Peyer's patch (tissue), 4 donors: ENCODE results near the gene LYZL4. TPM values are rescaled to one million over a fixed set of nuclear protein-coding genes. Genes with fewer than 3 reads are reported as not detected.

Experiments
- DNase-seq, 3 donors: peaks; one replicate each; pipeline ENCODE4 v3.0.0-alpha.2; 2017 to 2019
- H3K27ac ChIP-seq, 4 donors: fragments of 200-600 bp; sonication (generic); one replicate each; pipeline ENCODE4 v1.5.1; 2016 to 2019
- H3K27me3 ChIP-seq, 2 donors: fragments of 200-600 bp; sonication (generic); one replicate each; pipeline ENCODE4 v1.5.1; 2019
- H3K36me3 ChIP-seq, 3 donors: fragments of 200-600 bp; sonication (generic); one replicate each; pipeline ENCODE4 v1.5.1; 2016 to 2019
- H3K4me1 ChIP-seq, 4 donors: fragments of 200-600 bp; sonication (generic); one replicate each; pipeline ENCODE4 v1.5.1; 2016 to 2019
- H3K4me3 ChIP-seq, 4 donors: fragments of 200-600 bp; sonication (generic); 1 replicate in 3 of 4; 2 replicates in 1 of 4; pipeline ENCODE4 v1.5.1; 2016 to 2019; ENCODE audit warnings: mild to moderate bottlenecking in 1 of 4
- H3K9me3 ChIP-seq, 4 donors: fragments of 200-600 bp; sonication (generic); one replicate each; pipeline ENCODE4 v1.5.1; 2016 to 2019; ENCODE audit warnings: mild to moderate bottlenecking in 1 of 4
- CTCF ChIP-seq, 6 experiments: fragments of 450-650 bp in 4 of 6; fragments of 200-600 bp in 2 of 6; sonication (generic) in 1 of 6; IDR thresholded peaks; one replicate each; pipeline ENCODE4 v1.5.1; 2017 to 2019; ENCODE audit warnings: antibody characterized with exemption in 6 of 6, mild to moderate bottlenecking in 3 of 6, moderate library complexity in 1 of 6
- POLR2A ChIP-seq, 2 donors: fragments of 450-650 bp; IDR thresholded peaks; one replicate each; pipeline ENCODE4 v1.5.1; 2017; ENCODE audit warnings: antibody characterized with exemption in 2 of 2, mild to moderate bottlenecking in 2 of 2, moderate library complexity in 2 of 2
- total RNA-seq, 4 donors: library from RNA; depleted of rRNA; stranded (reverse); fragments of >200 nt; gene quantifications; one replicate each; pipeline ENCODE4 v1.1.0, GENCODE V29; 2016

Gene LYZL4
- total RNA-seq, 4 donors from 2014 or later = not detected

- no peak for DNase-seq
- H3K27me3 ChIP-seq = no peaks in the 10 kb centered on the region
Observed at GRCh38 chr3:42353631-42354030, 56.8 kb downstream of the LYZL4 start.

GRCh38 chr3:42351207-42351606 lies 59.2 kb downstream of the LYZL4 start:
- TF ChIP-seq POLR2A (IDR thresholded peaks at IDR 0.05) (no peak), CTCF (IDR thresholded peaks at IDR 0.05) (no peak)
- no peaks in the 10 kb centered on the region for H3K27me3 ChIP-seq
- DNase-seq = no peak
- no peaks in the 10 kb centered on the region for H3K36me3 ChIP-seq
- no peaks in the 10 kb centered on the region for H3K9me3 ChIP-seq
- no peak overlapping the region for H3K4me3 ChIP-seq
- H3K27ac ChIP-seq = no peak overlapping the region
- peaks cover 0 to 5% (median 0%) of the 10 kb centered on the region in 4 donors for H3K4me1 ChIP-seq

More at GRCh38 chr3:42353631-42354030, 56.8 kb downstream of the LYZL4 start:
- Histone ChIP-seq H3K4me1 (peaks cover 0 to 5% (median 0%) of the 10 kb centered on the region in 4 donors), H3K4me3 (no peak overlapping the region), H3K27ac (no peak overlapping the region), H3K9me3 (no peaks in the 10 kb centered on the region), H3K36me3 (no peaks in the 10 kb centered on the region)
- TF ChIP-seq POLR2A (IDR thresholded peaks at IDR 0.05) = no peak
- TF ChIP-seq CTCF (IDR thresholded peaks at IDR 0.05) = no peak

GRCh38 chr3:42349765-42350594 lies 60.4 kb downstream of the LYZL4 start:
- no peaks in the 10 kb centered on the region for H3K36me3 ChIP-seq
- H3K27ac ChIP-seq = no peak overlapping the region
- H3K9me3 ChIP-seq = no peaks in the 10 kb centered on the region
- DNase-seq = no peak
- peaks cover 0 to 5% (median 0%) of the 10 kb centered on the region in 4 donors for H3K4me1 ChIP-seq
- H3K27me3 ChIP-seq = no peaks in the 10 kb centered on the region
- TF ChIP-seq POLR2A (IDR thresholded peaks at IDR 0.05) (no peak), CTCF (IDR thresholded peaks at IDR 0.05) (no peak)
- no peak overlapping the region for H3K4me3 ChIP-seq

GRCh38 chr3:42347928-42348327 lies 62.5 kb downstream of the LYZL4 start:
- Histone ChIP-seq H3K4me3 (no peak overlapping the region), H3K27ac (no peak overlapping the region)

More at GRCh38 chr3:42347928-42348327, 62.5 kb downstream of the LYZL4 start:
- Histone ChIP-seq H3K36me3 (no peaks in the 10 kb centered on the region), H3K27me3 (no peaks in the 10 kb centered on the region), H3K9me3 (no peaks in the 10 kb centered on the region), H3K4me1 (peaks cover 0 to 5% (median 0%) of the 10 kb centered on the region in 4 donors)
- TF ChIP-seq POLR2A (IDR thresholded peaks at IDR 0.05) (no peak), CTCF (IDR thresholded peaks at IDR 0.05) (no peak)
- no peak for DNase-seq

Other genes with a start within 250 kb of the LYZL4 start
- 1 to 10 TPM in 1 of 4 donors, not detected in 3; 3.5 TPM for gene CCK, start 144.4 kb downstream of the LYZL4 start, total RNA-seq
- gene VIPR1, start 92.0 kb upstream of the LYZL4 start, total RNA-seq = 100 to 1,000 TPM in 3 of 4 donors, 10 to 100 TPM in 1; 52.8 to 320 (median 270) TPM
- gene SEC22C, start 171.4 kb upstream of the LYZL4 start, total RNA-seq = 10 to 100 TPM; 30.5 to 56.4 (median 38.7) TPM
- 10 to 100 TPM; 15.6 to 25.6 (median 20.3) TPM for gene SS18L2, start 180.2 kb upstream of the LYZL4 start, total RNA-seq
- gene NKTR, start 190.1 kb upstream of the LYZL4 start, total RNA-seq = 100 to 1,000 TPM; 118 to 386 (median 187) TPM
- 10 to 100 TPM in 3 of 4 donors, 1 to 10 TPM in 1; 5.3 to 30.5 (median 14.7) TPM for gene ZBTB47, start 243.1 kb upstream of the LYZL4 start, total RNA-seq